ENCODE results near the gene ATOH8. TPM values are rescaled to one million over a fixed set of nuclear protein-coding genes. Genes with fewer than 3 reads are reported as not detected.

The ATOH8 gene
- total RNA-seq, 1 donor from 2014 or later: 2.2 TPM

DNA sequence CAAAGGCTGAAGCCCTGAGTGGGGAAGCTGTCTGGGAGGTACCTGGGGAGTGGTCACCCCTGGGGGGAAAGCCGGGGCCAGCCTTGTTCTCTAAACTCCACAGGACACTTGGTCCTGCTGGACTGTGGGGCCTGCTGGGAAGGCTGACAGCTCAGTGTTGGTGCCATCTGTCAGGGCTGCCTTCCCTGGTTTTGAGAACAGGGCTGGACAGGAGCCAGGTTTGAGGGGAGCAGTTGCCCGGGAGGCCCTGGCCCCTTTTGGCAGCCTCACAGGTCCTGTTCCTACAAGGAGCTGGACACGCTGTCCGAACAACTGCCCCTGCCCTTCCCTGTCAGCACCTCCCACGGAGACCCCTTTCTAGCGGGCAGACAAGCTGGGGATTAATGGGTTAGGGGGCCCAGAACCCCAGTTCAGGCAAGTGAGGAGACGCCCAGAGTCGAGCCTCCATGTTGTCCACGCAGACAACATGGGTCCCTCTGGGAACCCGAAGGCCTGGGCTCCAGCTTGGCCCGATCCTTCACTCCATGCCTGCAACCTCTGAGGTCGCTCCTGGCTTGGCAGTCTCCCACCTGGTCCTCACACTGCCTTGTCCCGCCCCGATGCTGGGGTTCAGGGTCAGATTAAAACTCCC is 40.8 kb downstream of the ATOH8 start:
- Mint-ChIP-seq H3K9me3 (ENCODE audit: low read depth) (no peaks in the 10 kb centered on the region), H3K27me3 (ENCODE audit: low read depth) (peaks cover 8% of the 10 kb centered on the region)

DNA sequence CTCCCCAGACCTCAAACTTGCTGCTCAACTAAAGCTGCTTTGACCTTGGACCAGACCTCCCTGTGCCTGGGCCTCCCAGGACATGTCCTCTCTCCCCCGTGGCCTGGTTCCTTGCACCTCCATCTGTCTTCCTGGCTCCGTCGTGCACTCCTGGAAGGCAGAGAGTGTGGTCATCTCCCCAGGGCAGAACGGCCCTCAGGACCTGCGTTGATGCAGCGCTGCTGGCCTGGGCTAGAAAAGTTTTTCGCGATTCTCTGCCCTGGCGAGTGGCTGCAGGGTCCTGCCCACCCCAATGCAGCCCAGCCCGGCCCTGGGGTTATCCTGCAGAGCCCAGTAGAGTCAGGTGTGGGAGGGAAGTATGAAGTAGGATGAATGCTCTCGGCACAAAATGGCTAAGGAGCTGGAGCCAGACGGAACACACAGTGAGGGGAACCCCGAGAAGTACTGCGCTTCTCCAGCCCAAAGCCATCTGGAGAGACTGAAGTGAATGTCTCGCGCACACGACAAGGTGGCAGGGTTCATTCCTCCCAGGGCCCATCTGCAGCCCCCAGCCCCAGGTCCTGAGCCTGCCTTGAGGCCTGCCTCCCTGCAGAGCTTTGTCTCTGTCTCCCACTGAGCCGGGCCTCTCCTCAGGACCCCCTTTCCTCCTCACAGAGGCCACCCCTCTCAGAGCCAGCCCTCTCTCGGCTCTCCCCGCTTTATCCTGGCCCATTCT is 41.7 kb downstream of the ATOH8 start:
- TF ChIP-seq, protein P1, sequence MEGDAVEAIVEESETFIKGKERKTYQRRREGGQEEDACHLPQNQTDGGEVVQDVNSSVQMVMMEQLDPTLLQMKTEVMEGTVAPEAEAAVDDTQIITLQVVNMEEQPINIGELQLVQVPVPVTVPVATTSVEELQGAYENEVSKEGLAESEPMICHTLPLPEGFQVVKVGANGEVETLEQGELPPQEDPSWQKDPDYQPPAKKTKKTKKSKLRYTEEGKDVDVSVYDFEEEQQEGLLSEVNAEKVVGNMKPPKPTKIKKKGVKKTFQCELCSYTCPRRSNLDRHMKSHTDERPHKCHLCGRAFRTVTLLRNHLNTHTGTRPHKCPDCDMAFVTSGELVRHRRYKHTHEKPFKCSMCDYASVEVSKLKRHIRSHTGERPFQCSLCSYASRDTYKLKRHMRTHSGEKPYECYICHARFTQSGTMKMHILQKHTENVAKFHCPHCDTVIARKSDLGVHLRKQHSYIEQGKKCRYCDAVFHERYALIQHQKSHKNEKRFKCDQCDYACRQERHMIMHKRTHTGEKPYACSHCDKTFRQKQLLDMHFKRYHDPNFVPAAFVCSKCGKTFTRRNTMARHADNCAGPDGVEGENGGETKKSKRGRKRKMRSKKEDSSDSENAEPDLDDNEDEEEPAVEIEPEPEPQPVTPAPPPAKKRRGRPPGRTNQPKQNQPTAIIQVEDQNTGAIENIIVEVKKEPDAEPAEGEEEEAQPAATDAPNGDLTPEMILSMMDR (IDR thresholded peaks at IDR 0.05): no peak
- peak; percentile 88 for DNase-seq (ENCODE audit: low spot score)
- Mint-ChIP-seq H3K36me3 (ENCODE audit: low read depth) (no peaks in the 10 kb centered on the region), H3K4me3 (ENCODE audit: unreplicated experiment) (no peak overlapping the region), H3K9me3 (ENCODE audit: low read depth) (no peaks in the 10 kb centered on the region), H3K4me1 (ENCODE audit: low read depth) (peaks cover 73% of the 10 kb centered on the region), H3K27me3 (ENCODE audit: low read depth) (peaks cover 10% of the 10 kb centered on the region), H3K27ac (ENCODE audit: unreplicated experiment) (peak overlapping the region; percentile 89)

More for the DNA sequence above, 40.8 kb downstream of the ATOH8 start:
- Mint-ChIP-seq H3K4me3 (ENCODE audit: unreplicated experiment) (no peak overlapping the region), H3K27ac (ENCODE audit: unreplicated experiment) (no peak overlapping the region), H3K36me3 (ENCODE audit: low read depth) (no peaks in the 10 kb centered on the region), H3K4me1 (ENCODE audit: low read depth) (peaks cover 74% of the 10 kb centered on the region)
- DNase-seq (ENCODE audit: low spot score): peak; percentile 59
- TF ChIP-seq, protein P1 (IDR thresholded peaks at IDR 0.05): no peak

DNA sequence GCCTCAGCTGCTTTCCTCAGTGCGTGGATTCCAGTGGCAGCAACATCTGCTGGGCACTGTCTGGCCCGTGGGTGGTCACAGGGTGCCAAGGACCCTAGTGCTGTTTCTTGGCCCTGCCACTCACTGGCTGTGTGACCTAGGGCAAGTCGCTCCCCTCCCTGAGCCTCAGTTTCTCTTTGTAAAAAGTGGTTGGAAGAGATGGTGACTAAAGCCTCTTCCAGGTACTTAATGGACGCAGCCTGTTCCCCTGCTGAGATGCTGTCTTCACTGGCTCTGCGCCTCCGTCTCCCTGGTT is 42.2 kb downstream of the ATOH8 start:
- Mint-ChIP-seq H3K27ac (ENCODE audit: unreplicated experiment) (peak overlapping the region; percentile 89), H3K36me3 (ENCODE audit: low read depth) (peaks cover 4% of the 10 kb centered on the region), H3K4me1 (ENCODE audit: low read depth) (peaks cover 68% of the 10 kb centered on the region), H3K9me3 (ENCODE audit: low read depth) (peaks cover 4% of the 10 kb centered on the region), H3K4me3 (ENCODE audit: unreplicated experiment) (no peak overlapping the region), H3K27me3 (ENCODE audit: low read depth) (peaks cover 10% of the 10 kb centered on the region)
- TF ChIP-seq, protein P1 (IDR thresholded peaks at IDR 0.05): no peak
- no peak for DNase-seq (ENCODE audit: low spot score)

DNA sequence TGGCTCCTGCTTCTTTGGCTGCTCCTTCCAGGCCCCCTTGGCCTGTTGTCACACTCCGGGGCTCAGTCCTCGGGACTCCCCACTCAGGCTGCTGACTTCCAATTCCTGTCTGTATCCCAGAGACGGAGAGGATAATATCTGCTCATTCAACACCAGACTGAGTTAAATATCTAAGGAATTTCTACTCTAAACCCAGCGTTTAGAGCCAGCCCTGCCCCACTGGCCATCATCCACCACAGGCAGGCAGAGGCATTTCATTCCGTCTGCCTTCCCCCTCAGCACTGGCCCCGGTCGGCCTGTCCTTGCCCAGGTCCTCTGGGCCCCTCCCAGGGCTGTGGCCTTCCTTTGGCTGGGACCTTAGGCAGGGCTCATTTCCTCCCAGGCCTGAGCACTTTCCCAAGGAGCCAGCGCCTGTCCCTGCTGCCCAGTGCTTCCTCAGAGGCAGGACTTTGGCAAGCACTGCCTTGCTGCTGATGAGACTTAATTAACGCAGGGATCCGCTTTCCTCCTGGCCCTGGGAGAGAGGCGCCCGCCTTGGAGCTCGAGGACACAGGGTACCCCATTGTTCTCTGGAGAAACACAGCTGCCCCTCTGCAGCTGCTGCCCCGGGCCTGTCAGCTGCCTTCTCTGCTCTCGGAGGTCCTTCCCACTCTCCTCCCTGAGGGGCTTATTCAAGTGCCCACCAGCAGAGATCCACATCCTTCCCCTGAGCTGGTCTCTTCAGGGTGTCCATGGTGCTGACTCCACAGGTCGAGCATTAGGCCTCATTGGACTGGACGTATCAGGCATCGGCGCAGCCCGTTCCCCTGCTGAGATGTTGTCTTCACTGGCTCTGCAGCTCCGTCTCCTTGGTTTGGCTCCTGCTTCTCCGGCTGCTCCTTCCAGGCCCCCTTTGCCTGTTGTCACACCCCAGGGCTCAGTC is 42.8 kb downstream of the ATOH8 start:
- DNase-seq (ENCODE audit: low spot score): peak; percentile 77
- H3K27ac Mint-ChIP-seq (ENCODE audit: unreplicated experiment): peak overlapping the region; percentile 89
- H3K4me3 Mint-ChIP-seq (ENCODE audit: unreplicated experiment): no peak overlapping the region

More for the DNA sequence above, 42.8 kb downstream of the ATOH8 start:
- peaks cover 8% of the 10 kb centered on the region for H3K9me3 Mint-ChIP-seq (ENCODE audit: low read depth)
- peaks cover 7% of the 10 kb centered on the region for H3K36me3 Mint-ChIP-seq (ENCODE audit: low read depth)
- TF ChIP-seq, protein P1 (IDR thresholded peaks at IDR 0.05): no peak
- peaks cover 10% of the 10 kb centered on the region for H3K27me3 Mint-ChIP-seq (ENCODE audit: low read depth)
- H3K4me1 Mint-ChIP-seq (ENCODE audit: low read depth): peaks cover 62% of the 10 kb centered on the region

Measured in chondrocyte (in vitro differentiated cells).